HG02763 (cell line): ENCODE data around the gene UPK3A.
"Not testable (repeated sequence)": the region's sequence is repeated elsewhere in the genome, so short reads cannot be mapped to it uniquely, and the experiment has no call there.

Experiments
- ATAC-seq: cut with Tn5 transposase; IDR thresholded peaks from one replicate; pipeline ENCODE4 v1.9.1; 2021; ENCODE audit warnings: mild to moderate bottlenecking, moderate library complexity; ENCODE audit not compliant: unreplicated experiment

UPK3A gene

DNA sequence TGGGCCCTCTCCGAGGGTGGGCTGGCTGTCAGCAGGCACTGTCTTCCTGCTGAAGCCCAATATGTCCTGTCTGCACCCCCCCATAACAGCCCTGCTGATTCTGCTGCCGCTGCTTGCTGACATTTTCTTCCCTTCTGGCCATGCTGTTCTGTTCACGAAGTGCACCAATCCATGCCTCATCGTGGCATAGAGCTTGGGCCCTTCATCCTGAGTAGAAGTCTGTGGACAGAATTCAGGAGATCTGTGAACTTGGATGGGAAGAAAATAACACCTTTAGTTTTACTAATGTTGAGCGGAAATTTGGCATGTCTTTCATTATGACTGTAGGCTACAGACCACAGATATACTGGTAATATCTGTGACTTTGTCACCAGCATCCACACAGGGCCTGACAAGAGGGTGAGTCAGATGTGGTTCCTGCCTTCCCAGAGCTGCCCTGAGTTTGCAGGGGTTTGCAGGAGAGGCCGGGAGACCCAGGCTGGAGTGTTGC, 29.9 kb upstream of the UPK3A start:
- no peak for ATAC-seq

DNA sequence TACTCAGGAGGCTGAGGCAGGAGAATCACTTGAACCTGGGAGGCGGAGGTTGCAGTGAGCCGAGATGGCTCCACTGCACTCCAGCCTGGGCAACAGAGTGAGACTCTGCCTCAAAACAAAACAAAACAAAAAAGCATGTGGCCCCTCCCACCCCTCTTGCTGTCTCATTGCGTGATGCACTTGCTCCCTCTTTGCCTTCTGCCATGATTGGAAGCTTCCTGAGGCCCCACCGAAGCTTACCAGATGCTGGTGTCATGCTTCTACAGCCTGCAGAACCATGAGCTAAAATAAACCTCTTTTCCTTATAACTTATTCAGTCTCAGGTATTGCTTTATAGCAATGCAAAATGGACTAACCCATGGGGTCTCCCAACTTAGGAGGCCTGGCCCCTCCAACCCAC, 26.8 kb upstream of the UPK3A start:
- ATAC-seq: not testable (repeated sequence)

DNA sequence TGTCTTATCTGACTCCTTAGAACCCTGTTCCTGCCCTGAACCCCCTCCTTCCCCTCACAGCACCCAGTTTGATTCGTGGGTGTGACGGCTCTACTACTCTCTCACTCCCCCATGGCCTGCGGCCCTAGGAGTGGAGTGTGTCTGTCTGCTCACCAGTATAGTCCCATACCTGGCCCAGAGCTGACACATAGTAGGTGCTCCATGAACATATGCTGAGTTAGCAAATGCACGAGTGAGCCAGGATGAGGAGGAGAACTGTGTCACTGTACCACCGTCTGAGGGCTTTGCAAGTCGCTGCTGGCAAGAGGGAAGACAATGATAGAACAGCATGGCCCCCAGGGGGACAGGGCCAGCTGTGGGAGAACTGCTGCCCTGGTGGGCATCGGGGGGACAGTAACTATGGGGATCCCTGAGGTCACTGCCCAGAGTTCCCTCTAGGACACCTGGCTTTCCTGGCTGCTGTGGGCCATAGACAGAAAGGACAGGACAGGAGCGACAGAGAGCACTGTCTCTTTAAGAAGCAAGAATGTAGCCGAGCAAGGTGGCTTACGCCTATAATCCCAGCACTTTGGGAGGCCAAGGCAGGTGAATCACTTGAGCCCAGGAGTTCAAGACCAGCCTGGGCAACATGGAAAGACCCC, 24.9 kb upstream of the UPK3A start:
- ATAC-seq: no peak

DNA sequence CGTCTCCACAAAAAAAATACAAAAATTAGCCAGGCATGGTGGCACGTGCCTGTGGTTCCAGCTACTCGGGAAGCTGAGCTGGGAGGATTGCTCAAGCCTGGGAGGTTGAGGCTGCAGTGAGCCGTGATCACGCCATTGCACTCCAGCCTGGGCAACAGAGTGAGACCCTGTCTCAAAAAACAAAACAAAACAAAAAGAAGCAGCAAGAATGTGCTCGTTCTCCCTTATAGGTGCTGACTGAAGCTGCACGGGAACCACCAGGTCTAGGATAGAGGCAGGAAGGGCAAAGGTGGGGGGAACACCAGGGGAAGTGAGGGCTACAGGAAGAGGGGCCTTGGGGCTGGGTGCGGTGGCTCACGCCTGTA, 24.4 kb upstream of the UPK3A start:
- not testable (repeated sequence) for ATAC-seq

DNA sequence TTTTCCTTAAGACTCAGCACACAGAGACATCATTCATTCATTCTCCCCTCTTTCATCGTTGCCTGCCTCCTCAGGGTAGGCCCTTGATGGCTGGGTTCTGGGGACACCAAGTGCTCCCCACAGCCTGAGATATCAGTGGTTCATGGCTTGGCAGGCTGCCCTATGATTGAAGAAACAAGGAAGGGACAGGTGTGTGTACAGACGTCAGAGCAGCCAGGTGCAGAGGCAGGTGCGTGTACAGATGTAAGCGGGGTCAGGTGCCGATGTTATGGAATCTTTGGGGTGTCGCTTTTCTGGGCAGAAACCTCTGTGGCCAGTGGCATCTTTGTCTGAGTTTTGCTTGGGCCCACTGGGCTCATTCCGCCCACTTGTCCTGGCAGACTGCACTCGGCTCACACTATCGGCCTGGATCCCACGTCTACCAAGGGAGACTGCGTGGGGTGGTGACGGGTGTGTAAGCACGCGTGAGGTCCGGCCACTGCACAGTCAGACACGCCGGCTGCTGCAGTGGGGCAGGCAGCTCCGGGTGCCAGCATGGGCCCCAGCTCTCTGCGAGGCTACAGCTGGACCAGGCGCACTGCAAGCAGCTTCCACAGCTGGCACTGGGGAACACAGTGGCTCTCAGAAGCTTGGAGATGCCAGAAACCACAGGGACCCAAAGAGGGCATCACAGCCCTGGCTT, 23.2 kb upstream of the UPK3A start:
- no peak for ATAC-seq

DNA sequence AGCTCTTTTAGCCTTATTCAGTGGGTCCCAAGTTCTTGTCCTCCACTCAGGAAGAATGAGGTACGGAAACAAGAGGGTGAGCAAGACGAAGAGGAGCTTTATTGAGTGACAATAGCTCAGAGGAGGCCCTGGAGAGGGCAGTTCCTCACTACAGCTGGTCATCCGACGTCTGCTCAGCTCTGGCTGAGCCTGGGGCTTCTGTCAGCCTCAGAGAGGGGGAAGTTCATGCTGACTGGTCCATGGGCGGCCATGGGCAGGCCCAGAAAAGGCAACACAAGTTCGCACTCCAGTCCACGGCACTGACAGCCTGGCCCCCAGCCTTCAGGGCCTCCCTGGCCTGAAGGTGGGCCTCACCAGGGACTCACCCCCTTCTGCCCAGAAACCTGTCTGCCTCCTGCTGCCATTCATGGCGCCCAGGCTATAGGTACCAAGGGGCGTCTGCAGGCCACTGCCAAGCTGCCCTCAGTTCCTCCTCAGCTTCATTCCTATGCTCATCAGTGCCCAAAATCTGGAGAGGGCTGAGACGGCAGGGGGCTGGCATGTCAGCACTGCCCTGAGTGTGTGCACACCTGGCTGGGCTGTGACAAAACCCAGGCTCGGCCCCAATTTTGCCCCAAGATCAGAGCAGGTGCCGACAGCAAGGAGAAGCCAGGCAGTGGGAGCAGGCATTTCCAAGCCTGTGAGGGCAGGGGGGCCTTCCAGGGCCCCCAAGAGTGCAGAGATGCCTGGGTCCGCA, 22.4 kb upstream of the UPK3A start:
- no peak for ATAC-seq

DNA sequence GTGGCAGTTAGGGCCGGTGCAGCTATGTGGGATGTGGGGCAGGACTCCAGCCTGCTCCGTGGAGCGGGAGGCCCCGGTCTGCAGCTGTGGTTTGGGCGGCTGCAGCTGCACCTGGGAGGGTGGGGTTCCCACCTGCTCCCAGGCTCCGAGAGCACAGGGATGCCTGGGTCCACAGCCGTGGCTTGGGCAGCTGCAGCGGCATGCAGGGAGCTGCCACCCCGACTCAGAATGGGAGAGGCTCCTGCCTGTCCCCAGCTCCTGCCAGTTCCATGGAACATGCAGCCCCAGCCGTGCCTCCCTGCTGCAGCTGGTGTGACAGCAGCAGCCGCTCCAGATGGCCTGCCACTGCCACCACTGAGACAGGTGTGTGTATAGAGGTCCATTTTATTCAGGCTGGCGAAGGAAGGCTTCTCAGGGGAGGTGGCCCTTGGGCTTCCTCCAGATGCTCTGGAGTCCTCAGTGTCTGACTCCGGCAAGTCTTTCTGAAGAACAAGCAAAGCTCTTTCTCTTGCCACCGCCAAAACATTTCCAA, 21.8 kb upstream of the UPK3A start:
- ATAC-seq: peak; percentile 37

DNA sequence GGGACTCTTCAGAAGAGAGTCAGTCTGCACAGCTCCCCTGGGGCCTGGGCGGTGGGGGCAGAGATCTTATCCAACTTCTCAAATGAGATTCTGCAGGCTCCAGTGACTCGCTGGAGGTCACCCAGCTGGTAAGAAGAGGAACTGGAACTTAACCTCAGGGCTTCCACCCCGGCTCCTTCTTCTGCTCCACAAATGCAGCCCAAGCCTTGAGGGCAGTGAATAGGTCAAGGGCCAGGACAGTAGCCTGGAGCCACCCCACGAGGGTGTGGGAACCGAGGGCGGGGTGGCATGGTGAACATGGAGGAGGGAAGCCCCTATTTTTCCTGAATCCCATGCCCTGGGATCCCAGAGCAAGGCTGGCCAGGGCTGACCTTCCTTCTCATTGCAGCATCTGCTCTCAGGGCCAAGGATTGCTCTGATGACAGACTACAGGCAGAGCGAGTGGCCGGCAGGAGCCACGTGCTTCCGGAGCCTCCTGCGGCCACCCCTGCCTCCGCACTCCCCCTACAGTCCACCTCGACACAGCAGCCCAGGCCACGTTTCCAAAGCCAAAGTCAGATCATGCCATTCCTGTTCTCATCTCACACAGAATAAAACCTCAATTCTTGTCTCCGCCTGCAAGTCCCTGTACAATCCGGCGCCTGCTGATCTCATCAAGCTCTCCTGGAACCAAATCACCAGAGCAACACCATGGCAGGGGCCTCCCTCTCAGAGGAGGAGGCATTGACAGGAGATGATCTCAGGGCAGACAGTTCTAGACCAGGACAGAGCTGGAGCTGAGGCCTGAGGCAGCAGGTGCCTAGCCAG, 21.1 kb upstream of the UPK3A start:
- ATAC-seq: peak; percentile 63

DNA sequence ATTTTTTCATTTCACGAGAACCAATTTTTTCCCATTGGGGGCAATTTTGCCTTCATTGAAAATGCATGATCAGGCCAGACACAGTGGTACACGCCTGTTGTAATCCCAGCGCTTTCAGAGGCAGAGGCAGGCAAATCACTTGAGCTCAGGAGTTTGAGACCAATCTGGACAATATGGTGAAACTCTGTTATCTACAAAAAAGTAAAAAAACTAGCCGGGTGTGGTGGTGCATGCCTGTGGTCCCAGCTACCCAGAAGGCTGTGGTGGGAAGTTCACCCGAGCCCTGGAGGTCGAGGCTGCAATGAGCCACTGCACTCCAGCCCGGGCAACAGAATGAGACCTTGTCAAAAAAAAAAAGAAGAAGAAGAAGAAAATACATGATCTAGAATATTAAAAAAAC, 19.2 kb upstream of the UPK3A start:
- no peak for ATAC-seq

DNA sequence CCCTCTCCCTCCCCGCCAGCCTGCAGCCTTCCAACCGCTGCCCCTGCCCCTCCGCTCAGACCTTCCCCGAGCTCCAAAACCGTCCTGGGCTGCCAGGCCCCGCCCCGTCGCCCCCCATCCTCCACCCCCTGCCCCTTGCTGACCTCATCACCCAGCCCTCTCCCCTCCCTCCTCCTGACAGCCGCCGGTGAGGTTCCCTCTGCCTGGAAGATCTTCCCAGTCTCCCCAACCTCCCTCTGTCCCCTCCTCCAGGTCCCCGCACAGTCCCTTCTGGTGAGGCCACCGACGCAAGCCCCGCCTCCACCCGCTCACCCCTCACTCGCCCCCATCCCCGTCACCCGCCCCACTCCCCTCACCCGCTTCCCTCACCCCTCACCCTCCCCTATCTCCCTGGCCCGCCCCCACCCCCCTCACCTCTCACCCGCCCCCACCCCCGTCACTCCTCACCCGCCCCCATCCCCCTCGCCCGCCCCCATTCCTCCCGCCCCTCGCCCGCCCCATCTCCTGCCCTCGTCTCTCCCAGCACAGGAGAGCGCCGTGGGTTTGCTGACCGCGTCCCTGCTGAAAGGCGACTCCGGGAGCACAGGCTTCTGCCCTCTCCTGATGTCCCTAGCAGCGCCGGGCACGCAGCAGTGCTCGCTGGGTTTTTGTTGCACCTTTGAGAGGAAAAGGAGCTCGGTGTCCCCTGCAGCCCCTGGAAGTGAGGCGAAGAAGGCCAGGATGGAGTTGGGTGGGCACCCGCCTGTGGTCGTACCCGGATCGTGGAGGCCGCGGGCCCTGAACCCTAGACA, 16.4 kb upstream of the UPK3A start:
- peak; percentile 16 for ATAC-seq

DNA sequence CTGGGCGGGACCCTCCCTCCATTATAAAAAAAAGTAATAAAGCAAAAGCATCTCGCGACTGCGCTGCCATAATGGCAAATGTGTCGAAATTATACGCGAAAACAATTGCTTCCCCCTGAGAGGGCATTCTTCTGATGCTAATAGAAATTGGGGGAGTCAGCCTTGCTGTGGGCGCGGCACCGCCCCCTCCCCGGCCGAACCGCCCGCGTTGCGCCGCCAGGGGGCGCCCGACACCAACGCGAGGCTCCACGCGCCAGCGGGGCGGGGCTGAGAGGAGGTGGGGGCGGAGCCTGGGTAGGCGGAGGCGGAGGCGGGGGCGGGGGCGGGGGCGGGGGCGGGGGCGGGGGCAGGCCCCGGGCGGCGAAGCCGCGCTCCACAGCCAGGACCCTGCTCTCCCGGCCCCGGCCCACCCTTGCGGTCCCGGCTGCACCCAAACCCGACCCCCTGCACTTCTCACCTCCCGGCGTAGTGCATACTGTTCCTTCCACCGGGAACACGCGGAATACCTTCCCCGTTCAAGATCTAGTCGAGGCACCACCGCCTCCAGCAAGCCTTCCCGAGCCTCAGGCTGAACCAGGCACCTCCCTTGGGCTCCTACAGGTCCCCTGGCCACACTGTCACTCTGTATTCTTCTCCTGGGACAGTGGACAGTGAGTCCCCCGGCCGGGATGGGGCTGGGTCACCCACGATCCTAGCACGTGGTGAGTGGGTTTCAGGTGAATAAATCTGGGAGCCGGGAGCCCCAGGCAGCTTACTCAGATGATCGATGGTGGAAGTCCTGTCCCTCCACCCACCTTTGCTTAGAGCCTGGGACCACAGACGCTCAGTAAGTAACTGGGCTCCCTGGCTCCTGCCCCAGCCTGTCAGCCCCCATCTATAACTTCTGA, 15.5 kb upstream of the UPK3A start:
- ATAC-seq: peak; percentile 76

DNA sequence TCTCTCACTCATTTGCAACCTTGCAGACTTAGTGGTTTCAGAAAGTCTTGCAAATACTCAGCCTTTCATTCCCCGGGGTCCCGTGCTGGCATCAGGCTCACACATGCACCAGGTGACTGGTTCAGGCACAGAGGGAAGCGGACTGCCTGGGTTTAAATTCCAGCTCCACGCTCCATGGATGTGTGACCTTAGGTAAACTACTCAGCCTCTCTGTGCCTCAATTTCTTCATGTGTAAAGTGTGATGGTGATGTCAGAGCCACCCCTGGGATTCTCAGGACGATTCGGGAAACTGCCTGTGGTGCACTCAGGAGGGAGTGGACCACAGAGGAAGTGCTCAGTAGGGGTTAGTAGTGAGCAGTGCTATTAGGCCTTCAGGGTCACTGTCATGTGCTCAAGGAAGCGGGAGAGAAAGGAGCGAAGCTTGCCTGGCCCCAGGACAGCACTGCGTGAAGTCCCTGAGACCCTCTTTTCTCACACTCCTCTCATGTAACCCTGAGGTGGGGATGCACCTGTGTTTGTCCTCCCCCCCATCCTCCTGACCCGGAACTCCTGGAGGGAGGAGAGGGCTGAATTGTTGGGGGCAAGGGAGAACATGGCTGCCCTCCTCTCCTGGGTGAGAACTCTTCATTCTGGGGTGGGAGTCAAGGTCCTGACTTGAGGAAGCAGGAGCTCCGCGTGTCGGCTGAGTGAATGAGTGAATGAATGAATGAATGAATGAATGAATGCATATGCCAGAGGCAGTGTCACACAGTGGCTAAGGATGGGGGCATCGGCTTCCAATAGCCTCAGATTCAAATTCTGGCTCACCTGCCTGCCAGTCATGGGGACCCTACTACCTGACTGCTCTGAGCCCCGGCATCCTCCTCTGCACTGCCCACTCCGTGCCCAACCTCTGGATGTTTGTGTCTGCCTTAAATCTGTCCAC, 14.4 kb upstream of the UPK3A start:
- no peak for ATAC-seq

DNA sequence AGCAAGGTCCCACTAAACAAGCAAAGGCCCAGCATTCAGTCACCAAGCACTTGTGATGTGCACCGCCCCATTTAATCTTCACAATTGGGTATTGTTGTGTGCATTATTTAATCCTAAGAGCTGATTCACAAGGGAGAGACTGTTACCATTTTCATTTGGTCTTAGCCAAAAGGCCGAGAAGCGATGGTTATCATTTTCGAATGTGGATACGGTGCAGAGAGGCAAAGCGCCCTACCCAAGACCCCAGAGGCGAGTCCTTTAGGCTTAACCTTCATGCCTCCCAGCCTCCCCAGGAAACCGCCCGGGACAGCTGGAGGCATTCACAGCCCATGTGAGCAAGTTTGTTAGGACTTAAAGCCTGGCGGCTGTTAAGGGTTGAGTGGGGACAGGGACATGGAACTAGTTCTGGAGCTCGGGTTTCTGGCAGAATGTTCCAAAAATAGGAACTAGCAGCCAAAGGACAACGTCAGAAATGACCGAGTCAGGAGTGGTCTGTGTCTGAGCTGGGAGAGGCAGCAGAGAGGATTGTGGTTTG, 13.0 kb upstream of the UPK3A start:
- no peak for ATAC-seq

DNA sequence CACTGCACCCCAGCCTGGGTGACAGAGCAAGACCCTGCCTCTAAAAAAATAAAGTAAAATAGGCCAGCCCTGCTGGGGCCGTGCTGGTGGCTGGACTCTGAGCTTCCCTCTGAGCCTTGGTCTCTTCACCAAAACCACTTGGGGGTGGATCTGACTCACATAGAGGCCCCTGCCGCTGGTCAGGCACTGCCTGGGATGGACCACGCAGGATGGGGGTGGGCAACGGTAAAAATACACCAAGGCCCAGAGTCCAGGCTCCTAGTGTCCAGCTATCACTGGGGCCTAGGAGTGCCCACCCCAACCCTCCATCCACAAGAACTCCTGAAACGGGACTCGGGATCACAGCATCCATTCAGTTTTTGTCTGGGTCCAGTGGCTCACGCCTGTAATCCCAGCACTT, 12.3 kb upstream of the UPK3A start:
- ATAC-seq: no peak

DNA sequence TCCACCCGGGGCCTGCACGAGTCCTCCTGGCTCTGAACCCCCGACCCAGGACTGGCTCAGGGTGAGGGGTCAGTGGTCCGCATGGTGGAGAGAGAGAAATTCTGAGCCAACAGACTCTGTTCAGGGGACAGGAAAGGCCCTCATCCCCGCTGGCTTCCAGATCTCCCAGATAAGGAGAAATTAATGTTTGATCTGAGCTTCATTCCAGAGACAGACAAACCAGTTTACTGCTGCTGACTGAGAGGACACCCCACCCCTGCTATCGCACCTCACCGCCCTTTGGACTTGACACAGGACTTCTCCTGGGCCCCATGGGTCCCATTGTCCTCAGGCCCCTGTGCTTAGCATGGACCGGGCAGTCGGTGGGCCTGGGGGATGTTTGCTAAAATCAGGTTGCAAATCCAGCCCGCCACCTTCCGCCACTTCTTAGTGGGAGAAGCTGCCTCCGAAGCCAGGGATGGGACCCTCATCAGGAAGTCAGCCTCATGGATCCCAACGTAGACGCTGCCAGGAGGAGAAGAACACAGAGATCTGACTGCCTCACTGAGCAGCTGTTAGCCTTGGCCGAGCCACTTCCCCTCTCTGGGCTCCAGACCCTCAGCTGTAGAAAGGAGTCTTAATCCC, 11.2 kb upstream of the UPK3A start:
- no peak for ATAC-seq

DNA sequence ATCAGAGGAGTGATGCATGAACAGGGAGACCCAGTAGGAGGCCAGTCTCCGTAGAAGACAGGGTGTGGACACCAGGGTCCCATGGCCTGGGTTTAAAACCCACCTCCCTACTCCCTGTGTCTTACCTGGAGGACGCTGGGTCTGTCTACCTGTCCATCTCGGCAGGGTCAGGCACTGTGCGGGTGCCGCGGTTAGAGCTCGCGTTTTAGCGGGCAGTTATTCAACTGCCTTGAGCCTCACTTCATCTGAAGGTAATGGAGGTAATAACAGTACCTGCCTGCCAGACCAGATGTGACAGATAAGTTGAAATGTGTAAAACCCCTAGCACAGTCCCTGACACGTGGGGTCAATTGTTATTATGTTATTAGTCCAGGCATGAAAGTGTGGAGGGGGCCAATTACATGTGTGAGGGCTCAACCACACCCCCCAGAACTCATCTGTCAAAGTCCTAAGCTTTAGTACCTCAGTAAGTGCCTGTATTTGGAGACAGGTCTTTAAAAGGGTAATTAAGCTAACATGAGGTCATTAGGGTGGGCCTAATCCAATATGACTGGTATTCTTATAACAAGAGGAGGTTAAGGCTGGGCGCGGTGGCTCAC, 8.1 kb upstream of the UPK3A start:
- no peak for ATAC-seq

DNA sequence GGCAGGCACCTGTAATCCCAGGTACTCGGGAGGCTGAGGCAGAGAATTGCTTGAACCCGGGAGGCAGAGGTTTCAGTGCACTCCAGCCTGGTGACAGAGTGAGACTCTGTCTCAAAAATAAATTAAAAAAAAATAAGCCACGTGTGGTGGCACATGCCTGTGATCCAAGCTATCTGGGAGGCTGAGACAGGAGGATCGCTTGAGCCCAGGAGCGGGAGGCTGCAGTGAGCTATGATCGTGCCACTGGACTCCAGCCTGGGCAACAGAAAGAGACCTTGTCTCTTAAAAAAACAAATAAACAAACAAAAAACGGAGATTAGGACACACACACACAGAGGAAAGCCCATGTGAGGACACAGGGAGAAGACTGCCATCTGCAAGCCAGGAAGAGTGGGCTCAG, 7.0 kb upstream of the UPK3A start:
- not testable (repeated sequence) for ATAC-seq
